GM21786 (cell line): ENCODE measurements around the gene CCDC121.

ENCODE experiments used
- ATAC-seq: cut with Tn5 transposase; IDR thresholded peaks from one replicate; pipeline ENCODE4 v1.9.1; 2021; ENCODE audit not compliant: unreplicated experiment

The CCDC121 gene

GRCh38 chr2:27628767-27629709 is at the start of gene CCDC121, which contains the start of gene GPN1:
Gene CCDC121 (minus strand): TSS chr2:27629012. CDS start chr2:27627799, 1,213 bp downstream.
Gene GPN1 (plus strand): TSS chr2:27629050. CDS start chr2:27629059, 9 bp downstream.
- ATAC-seq, result peak; percentile 99

GRCh38 chr2:27672723-27673486 is 44.1 kb upstream of the CCDC121 start:
- ATAC-seq, result no peak

DNA sequence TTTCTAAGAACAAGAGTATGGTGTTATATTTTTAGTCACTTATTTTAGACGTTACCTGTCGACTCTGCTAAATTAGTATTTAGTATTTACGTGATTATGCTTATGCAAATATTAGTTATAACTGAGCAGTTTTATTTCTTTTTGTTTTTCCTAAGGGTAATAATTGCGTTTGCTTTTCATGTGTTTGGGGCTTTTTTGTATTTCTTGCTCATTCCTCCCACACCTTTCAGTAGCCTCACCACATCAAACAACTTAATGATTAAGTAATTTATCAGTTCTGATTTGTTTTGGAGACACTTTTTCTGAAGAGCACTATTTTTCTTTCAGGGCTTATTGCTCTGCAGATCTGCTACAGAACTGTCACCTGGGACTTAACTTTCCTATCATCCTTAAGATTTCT is 42.4 kb upstream of the CCDC121 start:
- no peak for ATAC-seq

DNA sequence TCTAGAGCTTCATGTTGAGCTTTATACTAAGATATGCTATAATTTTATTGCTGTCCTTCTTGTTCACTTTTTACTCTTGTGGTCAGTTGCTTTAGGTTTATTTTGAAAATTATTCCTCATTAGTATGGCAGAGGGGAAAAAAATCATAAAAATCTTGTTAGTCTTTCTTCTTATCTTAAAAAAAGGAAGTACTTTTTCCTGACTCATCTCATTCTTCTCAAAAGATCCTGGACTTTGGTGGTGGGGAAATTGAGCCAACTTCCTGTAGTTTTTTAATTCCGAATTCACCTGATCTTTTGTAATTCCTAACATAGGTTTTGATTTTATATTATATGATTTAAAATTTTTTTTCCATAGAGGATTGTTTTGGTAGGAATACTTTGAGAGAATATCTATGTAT is 38.6 kb upstream of the CCDC121 start:
- ATAC-seq, result no peak

DNA sequence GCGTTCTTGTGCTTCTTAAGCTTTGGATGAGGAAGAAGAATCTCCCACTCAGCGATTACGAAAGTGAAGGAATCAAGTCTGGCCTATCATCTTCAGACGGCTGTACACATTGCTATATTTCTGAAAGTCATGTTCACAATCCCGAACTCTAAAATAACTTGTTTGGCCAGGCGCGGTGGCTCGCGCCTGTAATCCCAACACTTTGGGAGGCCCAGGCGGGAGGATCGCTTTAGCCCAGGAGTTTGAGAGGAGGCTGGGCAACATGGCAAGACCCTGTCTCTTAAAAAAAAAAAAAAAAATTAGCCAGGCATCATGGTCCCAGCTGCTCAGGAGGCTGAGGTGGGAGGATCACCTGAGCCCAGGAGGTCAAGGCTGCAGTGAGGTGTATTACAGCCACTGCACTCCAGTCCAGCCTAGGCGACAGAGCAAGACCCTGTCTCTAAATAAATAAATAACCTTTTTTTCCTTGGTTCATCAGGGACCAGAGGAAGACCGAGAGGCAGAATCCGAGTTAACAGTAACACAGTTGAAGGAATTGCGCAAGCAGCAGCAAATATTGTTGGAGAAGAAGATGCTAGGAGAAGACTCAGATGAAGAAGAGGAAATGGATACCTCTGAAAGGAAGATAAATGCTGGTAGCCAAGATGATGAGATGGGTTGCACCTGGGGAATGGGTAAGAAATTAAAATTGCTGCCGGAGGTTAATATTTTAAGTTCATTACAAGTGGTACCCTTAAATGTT is 36.0 kb upstream of the CCDC121 start:
- ATAC-seq, result no peak

DNA sequence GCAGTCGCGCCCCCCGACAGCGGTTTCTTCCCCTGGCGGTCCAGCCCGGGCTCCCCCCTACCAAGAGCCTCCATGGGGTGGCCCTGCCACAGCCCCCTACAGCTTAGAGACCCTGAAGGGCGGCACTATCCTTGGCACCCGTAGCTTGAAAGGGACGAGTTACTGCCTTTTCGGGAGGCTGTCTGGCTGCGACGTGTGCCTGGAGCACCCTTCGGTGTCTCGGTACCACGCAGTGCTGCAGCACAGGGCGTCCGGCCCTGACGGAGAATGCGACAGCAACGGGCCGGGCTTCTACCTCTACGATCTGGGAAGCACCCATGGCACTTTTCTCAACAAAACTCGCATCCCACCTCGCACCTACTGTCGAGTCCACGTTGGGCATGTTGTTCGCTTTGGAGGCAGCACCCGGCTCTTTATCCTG is 35.4 kb upstream of the CCDC121 start:
- no peak for ATAC-seq

DNA sequence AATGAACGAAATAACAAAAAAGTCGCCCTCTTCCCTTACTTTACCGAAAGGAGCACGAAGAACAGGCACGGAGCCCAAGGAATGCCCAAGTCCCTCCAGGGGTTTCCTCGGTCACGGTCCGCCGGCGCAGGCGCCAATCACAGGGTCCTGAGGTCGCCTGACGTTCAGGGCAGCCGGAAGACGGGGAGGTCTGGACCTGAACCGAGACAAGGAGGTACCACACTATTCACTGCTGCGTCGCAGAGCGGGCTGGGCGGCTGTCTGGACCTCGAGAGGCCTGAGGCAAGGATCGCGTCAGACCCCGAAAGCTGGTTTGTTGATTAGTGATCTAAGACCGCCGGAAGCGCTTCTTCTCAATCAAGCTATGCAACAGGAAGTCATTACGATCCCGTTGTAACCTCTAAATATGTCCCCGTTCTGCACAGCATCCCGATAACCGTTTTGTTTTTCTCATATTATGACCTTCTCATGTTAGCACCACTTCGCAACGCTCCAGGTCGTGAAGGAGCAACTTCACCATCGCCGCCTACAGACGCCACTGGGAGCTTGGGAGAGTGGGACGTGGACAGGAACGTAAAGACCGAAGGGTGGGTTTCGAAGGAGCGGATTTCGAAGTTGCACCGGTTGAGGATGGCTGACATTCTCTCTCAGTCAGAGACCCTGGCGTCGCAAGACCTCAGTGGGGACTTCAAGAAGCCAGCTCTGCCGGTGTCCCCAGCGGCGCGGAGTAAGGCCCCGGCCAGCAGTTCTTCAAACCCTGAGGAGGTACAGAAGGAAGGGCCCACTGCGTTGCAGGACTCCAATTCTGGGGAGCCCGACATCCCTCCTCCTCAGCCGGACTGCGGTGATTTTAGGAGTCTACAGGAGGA is 34.7 kb upstream of the CCDC121 start, which contains the start of the genes SLC4A1AP and SUPT7L:
TSS of gene SLC4A1AP (plus strand) at position 605 of the 869 bp plus-strand sequence. CDS start at position 631, 26 bp downstream.
TSS of gene SUPT7L (minus strand) at position 330 of the 869 bp plus-strand sequence. CDS start 1,422 bp downstream, outside the sequence.
- ATAC-seq, result peak; percentile 78

DNA sequence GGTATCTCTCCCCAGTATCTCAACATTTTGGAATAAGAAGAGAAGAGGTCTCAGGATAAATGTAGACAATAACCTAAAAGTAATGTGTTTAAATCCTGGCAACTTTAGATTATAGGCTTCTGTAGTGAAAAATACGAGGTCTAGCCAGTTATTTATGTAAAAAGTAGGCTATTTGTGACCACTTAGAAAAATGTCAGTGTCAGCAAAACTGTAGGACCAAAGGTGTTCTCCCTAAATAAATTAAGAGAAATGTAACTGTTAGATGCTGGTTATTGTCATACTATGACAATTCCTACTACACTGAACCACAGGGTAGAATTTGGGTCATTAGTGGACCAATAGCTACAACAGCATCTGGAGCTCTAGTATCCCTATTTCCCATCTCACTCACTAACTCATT is 32.6 kb upstream of the CCDC121 start:
- no peak for ATAC-seq

DNA sequence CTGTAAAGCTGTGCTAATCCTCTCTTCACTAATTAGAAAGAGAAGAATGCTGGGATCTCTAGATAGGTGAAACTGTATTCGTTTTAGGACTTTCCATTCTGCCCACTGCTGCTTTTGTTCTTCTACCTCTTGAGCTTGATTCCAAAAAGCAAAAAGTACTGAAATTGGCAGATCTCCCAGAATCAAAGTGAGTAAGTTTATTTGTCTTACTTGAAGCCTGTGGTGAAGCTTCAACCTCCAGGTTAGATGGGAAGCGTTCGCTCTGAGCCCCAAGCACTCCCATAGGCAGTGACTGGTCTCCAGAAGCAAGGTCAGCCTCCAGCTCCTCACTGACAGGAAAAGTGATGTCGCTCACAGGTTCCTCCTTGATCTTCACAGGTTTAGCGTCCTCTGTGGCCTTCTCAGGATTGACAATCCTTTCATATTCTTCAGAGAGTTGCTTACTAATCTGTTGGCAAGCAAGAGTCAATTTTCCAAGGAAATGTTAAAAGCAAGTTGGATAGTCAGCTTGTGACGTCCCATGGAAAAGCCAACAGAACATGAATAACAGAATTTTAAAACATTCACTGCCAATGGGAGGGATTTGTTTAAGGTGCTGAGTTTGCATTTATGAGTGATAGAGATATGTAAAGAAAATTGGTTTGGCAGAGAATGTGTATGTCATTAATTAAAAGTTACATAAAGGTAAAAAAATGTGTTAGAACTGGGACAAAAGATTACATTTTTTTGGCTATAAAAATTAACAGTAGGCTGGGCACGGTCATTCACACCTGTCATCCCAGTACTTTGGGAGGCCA is 26.5 kb upstream of the CCDC121 start:
- no peak for ATAC-seq

DNA sequence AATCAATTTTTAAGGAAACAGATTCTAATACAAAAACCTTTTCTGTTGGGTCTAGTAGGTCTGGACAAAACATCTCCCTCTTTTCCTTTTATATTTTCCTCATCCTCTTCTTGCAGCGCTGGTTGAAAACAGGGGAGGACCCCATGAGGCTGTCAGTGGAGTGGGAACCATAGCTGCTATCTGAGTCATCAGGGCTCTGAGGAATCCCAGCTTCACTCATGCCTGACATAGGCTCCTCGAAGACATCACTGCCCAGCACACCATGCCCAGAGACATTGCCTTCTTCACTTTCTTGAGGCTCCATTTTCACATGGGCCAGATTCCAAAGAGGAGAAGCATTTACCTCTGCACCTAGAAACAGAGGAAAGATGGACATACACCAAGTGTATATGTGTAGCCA is 24.6 kb upstream of the CCDC121 start:
- no peak for ATAC-seq

- ATAC-seq, result no peak
Measured at GRCh38 chr2:27652790-27653189, 24.0 kb upstream of the CCDC121 start.

DNA sequence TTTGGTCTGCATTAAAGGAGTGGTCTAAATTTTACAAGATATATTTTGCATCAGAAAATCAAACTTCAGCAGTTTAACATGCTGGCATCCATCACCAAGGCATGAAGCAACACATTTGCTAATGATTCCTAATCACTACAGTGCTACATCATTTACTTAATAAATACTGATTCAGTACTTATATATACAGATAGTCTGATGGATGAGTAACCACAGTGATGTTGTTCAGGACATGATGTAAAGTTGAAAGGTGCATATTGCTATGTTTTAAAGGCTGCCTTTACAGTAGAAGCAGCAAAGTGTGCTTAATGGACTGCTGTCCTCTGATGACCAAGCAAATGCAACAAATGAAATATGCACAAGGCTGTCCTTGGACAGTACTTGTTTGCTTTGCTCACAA is 23.5 kb upstream of the CCDC121 start:
- no peak for ATAC-seq

DNA sequence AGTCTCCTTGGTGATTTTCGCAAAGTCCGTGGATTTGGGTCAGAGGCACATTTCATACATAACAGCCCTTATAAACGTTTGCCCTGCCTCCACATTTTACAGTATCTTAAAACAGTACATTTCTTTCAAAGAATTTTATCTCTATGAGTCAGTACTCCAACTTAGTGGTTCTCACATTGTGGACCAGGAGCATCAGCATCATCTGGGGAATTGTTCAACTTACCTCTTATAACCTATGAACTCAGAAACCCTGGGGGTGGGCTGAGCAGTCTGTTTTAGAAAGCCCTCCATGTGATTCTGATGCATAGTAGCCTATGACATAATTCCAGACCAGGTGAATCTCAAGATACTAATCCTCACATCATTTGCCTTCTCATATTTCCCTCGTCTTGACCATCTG is 22.2 kb upstream of the CCDC121 start:
- ATAC-seq, result no peak

- ATAC-seq, result no peak
Measured at GRCh38 chr2:27647737-27648136, 18.9 kb upstream of the CCDC121 start.

DNA sequence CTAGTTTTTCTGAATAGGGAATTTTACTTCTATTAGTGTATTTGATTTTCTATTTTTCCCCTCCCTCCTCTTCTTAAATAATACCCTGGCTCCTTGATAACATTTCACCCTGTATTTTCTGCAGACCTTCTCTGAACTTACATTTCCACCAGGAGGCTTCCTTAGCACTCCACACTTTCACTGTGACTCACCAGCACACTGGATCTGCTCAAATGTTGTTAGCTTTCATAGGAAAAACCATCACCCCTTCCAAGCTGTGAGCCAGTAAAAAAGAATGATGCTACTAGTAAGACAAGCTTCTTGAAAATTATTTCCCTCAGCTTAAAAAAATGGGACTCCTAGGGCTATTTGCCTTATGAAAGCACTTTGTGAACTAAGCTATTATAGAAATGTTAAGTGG is 18.5 kb upstream of the CCDC121 start:
- no peak for ATAC-seq

DNA sequence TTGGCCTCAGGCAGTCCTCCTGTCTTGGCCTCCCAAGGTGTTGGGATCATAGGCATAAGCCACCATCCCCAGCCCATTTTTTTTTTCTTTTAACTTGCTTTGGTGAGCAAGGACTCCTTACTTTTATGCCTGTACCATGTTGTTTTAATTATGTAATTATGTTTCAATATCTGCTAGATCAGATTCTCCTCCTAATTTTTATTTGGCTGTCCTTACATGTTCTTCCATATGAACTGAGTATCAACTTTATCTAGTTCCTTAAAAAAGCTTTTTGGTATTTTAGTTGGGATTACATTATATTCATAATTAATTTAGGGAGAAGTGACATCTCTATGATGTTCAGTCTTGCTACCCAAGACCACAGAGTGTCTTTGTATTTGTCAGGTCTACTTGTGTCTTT is 16.4 kb upstream of the CCDC121 start:
- no peak for ATAC-seq

DNA sequence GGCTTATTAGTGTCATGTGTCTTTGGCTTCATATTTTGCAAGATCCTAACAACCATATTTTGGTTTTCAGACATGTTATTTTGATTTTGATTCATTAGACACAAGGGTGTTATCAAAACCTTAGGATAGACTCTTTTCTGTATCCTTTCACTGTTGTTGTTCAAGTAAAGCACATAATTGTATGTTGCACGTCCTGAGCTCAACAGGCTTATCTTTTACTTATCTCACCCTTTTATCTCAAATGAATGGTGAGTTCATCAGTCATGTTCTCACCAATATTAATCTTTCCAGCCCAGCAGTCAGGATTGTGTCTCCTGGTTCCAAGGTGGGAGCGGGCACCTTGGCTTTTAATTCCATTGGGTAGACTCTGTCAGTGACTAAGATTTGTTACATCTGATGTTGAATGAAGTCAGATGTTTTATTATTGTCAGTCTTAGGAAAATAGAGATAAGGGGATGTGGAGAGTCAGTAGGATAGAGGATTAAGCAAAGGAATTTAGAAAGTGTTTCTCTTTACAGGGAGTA is 12.0 kb upstream of the CCDC121 start:
- ATAC-seq, result no peak

GRCh38 chr2:27638709-27639108 is 9.9 kb upstream of the CCDC121 start:
- ATAC-seq, result no peak
